ENCODE data around the gene PER2.
"Not testable (repeated sequence)": the region's sequence is repeated elsewhere in the genome, so short reads cannot be mapped to it uniquely, and the experiment has no call there.

Gene PER2, protein sequence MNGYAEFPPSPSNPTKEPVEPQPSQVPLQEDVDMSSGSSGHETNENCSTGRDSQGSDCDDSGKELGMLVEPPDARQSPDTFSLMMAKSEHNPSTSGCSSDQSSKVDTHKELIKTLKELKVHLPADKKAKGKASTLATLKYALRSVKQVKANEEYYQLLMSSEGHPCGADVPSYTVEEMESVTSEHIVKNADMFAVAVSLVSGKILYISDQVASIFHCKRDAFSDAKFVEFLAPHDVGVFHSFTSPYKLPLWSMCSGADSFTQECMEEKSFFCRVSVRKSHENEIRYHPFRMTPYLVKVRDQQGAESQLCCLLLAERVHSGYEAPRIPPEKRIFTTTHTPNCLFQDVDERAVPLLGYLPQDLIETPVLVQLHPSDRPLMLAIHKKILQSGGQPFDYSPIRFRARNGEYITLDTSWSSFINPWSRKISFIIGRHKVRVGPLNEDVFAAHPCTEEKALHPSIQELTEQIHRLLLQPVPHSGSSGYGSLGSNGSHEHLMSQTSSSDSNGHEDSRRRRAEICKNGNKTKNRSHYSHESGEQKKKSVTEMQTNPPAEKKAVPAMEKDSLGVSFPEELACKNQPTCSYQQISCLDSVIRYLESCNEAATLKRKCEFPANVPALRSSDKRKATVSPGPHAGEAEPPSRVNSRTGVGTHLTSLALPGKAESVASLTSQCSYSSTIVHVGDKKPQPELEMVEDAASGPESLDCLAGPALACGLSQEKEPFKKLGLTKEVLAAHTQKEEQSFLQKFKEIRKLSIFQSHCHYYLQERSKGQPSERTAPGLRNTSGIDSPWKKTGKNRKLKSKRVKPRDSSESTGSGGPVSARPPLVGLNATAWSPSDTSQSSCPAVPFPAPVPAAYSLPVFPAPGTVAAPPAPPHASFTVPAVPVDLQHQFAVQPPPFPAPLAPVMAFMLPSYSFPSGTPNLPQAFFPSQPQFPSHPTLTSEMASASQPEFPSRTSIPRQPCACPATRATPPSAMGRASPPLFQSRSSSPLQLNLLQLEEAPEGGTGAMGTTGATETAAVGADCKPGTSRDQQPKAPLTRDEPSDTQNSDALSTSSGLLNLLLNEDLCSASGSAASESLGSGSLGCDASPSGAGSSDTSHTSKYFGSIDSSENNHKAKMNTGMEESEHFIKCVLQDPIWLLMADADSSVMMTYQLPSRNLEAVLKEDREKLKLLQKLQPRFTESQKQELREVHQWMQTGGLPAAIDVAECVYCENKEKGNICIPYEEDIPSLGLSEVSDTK (N-terminal part only)

DNA sequence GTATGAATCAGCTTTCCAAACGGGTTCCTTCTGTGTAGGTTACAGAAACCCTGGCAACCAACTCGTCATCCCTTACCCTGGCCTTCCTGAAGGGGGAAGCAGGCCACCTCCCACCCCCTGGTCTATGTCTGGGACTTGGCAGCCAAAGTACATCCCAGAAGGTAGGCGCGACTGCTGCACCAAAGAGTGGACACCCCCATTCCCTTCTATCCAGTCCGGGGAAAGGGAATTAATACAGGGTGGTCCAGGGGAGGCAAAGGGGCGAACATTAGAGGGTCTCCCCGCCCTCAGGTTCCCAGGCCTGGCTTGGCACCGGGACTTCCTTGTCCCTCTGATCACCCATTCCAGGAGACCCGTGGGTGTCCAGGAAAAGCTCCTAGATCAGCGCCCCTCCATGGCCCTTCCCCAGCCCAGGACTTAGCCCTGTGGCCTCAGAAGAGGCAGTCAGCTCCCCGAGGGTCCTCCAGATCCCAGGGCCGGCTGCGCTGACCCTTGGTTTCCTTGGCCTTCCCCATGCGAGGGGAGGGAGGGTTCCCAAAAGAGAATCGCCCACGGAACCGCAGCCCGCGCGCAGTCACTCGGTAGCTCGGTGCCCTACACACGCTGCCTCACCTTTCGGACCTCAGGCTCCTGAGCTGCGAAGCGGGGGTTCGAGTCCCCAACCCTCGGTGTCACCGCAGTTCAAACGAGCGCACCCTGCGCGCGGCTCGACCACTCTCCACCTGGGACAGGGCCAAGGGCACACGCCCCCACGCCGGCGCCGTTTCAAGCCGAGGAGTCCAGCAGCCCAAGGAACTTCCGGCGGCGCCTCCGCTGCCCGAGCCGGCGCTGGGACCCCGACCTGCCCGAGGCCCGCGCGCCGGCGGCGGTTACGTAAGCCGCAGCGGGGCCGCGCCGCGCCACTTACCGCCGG lies at the start of gene PER2:
TSS of gene PER2 (minus strand) at position 874 of the 913 bp plus-strand sequence. CDS start 10,674 bp downstream, outside the sequence.
- Mint-ChIP-seq H3K27me3 (no peaks in the 10 kb centered on the region), H3K36me3 (ENCODE audit: low read depth) (no peaks in the 10 kb centered on the region), H3K4me1 (ENCODE audit: low read depth) (peaks cover 46% of the 10 kb centered on the region), H3K27ac (peak within 1 kb of the TSS; percentile 88), H3K4me3 (peak within 1 kb of the TSS; percentile 90), H3K9me3 (no peaks in the 10 kb centered on the region)

DNA sequence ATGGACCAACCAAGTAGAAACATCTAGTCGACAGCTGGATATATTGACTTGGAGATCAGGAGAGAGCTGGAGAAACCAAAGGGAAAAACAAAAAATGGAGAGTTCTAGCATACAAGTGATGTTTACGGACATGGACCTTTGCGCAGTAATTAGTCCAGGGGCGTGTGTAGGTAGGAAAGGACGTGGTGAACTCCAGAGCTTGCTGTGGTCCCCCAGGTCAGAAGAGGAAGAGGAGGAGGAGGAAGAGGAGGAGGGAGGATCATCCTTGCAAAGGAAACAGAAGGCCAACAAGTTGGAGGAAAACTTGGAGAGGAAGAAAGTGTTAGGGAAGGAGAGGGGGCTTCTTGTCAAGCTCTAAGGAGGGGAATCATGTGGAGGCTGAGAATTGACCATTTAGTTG lies 49.4 kb upstream of the PER2 start:
- H3K4me1 Mint-ChIP-seq (ENCODE audit: low read depth), result peaks cover 9% of the 10 kb centered on the region
- H3K27me3 Mint-ChIP-seq, result no peaks in the 10 kb centered on the region
- H3K27ac Mint-ChIP-seq, result no peak overlapping the region
- no peaks in the 10 kb centered on the region for H3K36me3 Mint-ChIP-seq (ENCODE audit: low read depth)
- H3K9me3 Mint-ChIP-seq, result no peaks in the 10 kb centered on the region
- H3K4me3 Mint-ChIP-seq, result no peak overlapping the region

DNA sequence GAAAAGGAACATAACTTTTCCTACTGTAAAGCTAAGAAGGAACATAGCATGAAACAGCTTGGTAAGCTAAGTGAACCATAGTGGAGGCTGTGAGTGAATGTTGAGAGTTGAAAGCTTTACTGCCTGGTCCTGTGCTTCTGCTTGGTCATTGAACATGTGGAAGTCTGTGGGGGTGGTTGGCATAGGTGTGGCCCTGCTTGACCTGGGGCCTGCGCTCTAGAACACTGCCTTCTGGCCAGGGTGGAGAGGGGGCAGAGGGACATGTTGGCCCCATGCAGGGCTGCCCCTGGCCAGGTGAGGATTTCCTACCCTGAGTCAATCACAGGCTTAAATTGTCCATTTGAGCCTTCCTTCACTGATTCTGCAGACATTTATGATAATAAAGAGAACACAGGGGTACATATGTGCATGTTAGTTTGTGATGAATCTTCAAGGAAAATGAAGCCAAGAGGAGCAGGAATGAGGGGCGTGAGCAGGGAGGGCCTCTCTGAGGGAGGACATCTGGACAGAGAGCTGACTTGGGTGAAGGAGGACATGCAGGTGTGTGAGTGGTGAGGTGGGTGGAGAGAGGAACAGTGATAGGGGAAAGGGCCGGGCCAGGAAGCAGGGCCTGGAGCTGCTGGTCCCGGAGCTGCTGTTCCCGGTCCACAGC lies 48.5 kb upstream of the PER2 start:
- H3K27me3 Mint-ChIP-seq, result no peaks in the 10 kb centered on the region
- no peaks in the 10 kb centered on the region for H3K36me3 Mint-ChIP-seq (ENCODE audit: low read depth)
- H3K4me3 Mint-ChIP-seq, result no peak overlapping the region
- no peak overlapping the region for H3K27ac Mint-ChIP-seq
- H3K9me3 Mint-ChIP-seq, result no peaks in the 10 kb centered on the region
- H3K4me1 Mint-ChIP-seq (ENCODE audit: low read depth), result peaks cover 9% of the 10 kb centered on the region

- no peaks in the 10 kb centered on the region for H3K36me3 Mint-ChIP-seq (ENCODE audit: low read depth)
- H3K4me1 Mint-ChIP-seq (ENCODE audit: low read depth), result peaks cover 9% of the 10 kb centered on the region
- H3K27ac Mint-ChIP-seq, result no peak overlapping the region
- no peaks in the 10 kb centered on the region for H3K9me3 Mint-ChIP-seq
- no peaks in the 10 kb centered on the region for H3K27me3 Mint-ChIP-seq
- no peak overlapping the region for H3K4me3 Mint-ChIP-seq
Measured at GRCh38 chr2:238336151-238336550, 47.7 kb upstream of the PER2 start.

DNA sequence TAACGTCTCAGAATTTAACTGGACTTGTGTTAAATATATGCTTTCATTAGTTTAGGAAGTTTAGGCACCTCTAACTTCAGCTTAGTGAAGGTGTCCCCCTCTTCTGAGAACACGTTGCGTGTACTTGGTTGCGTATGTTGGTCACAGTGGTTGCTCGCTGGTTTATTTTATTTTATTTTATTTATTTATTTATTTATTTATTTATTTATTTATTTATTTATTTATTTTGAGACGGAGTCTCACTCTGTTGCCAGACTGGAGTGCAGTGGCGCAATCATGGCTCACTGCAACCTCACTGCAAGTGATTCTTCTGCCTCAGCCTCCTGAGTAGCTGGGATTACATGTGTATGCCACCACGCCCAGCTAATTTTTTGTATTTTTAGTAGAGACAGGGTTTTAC lies 47.2 kb upstream of the PER2 start:
- H3K9me3 Mint-ChIP-seq; H3K27me3 Mint-ChIP-seq; H3K36me3 Mint-ChIP-seq (ENCODE audit: low read depth); H3K4me3 Mint-ChIP-seq; H3K4me1 Mint-ChIP-seq (ENCODE audit: low read depth); H3K27ac Mint-ChIP-seq: not testable (repeated sequence)

GRCh38 chr2:238334885-238335284 lies 46.5 kb upstream of the PER2 start:
- Mint-ChIP-seq H3K9me3 (no peaks in the 10 kb centered on the region), H3K27ac (no peak overlapping the region), H3K27me3 (no peaks in the 10 kb centered on the region), H3K4me1 (ENCODE audit: low read depth) (peaks cover 9% of the 10 kb centered on the region), H3K36me3 (ENCODE audit: low read depth) (peaks cover 2% of the 10 kb centered on the region), H3K4me3 (no peak overlapping the region)

DNA sequence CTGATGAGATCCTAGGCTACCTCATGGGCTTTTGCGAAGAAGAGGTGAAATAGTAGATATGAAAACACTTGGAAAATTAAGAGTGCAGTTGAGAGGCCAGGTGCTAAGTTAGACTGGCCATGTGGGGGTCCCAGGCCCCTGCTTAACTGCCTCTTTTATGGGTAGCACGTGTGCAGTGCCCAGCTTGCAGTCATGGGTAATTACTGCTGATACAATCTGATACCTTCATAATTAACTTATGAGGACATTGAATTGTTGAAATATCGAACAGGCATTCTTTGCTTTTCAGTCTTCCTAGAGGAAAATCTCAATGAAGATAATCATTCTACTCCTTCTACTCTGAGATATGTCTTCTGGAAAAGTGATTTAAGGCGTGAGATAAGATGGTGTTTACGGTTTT lies 43.5 kb upstream of the PER2 start:
- Mint-ChIP-seq H3K4me1 (ENCODE audit: low read depth) (no peaks in the 10 kb centered on the region), H3K36me3 (ENCODE audit: low read depth) (peaks cover 26% of the 10 kb centered on the region), H3K9me3 (no peaks in the 10 kb centered on the region), H3K27me3 (no peaks in the 10 kb centered on the region), H3K4me3 (no peak overlapping the region), H3K27ac (no peak overlapping the region)

DNA sequence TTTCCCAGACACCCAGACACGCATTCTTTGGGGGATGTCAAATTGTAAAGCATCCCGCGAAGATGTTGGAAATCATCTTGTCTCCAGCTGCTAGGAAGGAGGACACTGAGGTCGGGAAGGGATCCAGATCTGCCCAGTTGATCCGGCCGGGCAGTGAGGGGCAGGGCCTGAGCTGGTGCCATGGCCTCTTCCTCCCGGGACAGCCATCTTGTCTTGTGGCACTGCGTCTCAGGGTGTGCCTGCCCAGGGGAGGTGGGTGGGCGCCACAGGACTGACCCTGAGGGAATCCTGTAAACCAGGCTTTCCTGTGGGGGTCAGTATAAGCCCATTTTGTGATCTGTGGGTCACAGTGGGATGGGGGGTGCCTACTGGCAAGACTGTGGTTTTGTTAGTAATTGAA lies 42.0 kb upstream of the PER2 start:
- Mint-ChIP-seq H3K9me3 (no peaks in the 10 kb centered on the region), H3K4me3 (no peak overlapping the region), H3K4me1 (ENCODE audit: low read depth) (no peaks in the 10 kb centered on the region), H3K27me3 (no peaks in the 10 kb centered on the region), H3K36me3 (ENCODE audit: low read depth) (peaks cover 30% of the 10 kb centered on the region), H3K27ac (no peak overlapping the region)

- Mint-ChIP-seq H3K27me3 (no peaks in the 10 kb centered on the region), H3K4me1 (ENCODE audit: low read depth) (no peaks in the 10 kb centered on the region), H3K4me3 (no peak overlapping the region), H3K36me3 (ENCODE audit: low read depth) (peaks cover 30% of the 10 kb centered on the region), H3K27ac (no peak overlapping the region), H3K9me3 (no peaks in the 10 kb centered on the region)
Measured at GRCh38 chr2:238327751-238328150, 39.3 kb upstream of the PER2 start.

- H3K4me3 Mint-ChIP-seq, result no peak overlapping the region
- H3K4me1 Mint-ChIP-seq (ENCODE audit: low read depth), result peaks cover under 1% of the 10 kb centered on the region
- peaks cover 30% of the 10 kb centered on the region for H3K36me3 Mint-ChIP-seq (ENCODE audit: low read depth)
- no peaks in the 10 kb centered on the region for H3K9me3 Mint-ChIP-seq
- no peak overlapping the region for H3K27ac Mint-ChIP-seq
- no peaks in the 10 kb centered on the region for H3K27me3 Mint-ChIP-seq
Measured at GRCh38 chr2:238326801-238327365, 38.5 kb upstream of the PER2 start.

GRCh38 chr2:238325694-238326093 lies 37.3 kb upstream of the PER2 start:
- Mint-ChIP-seq H3K27ac (no peak overlapping the region), H3K36me3 (ENCODE audit: low read depth) (peaks cover 30% of the 10 kb centered on the region), H3K27me3 (no peaks in the 10 kb centered on the region), H3K9me3 (no peaks in the 10 kb centered on the region), H3K4me1 (ENCODE audit: low read depth) (peaks cover 10% of the 10 kb centered on the region), H3K4me3 (no peak overlapping the region)

- H3K27me3 Mint-ChIP-seq, H3K9me3 Mint-ChIP-seq, H3K4me3 Mint-ChIP-seq, H3K27ac Mint-ChIP-seq: not testable (repeated sequence)
- Mint-ChIP-seq H3K36me3 (ENCODE audit: low read depth) (peaks cover 24% of the 10 kb centered on the region), H3K4me1 (ENCODE audit: low read depth) (peaks cover 17% of the 10 kb centered on the region)
Measured at GRCh38 chr2:238324248-238324647, 35.8 kb upstream of the PER2 start.

DNA sequence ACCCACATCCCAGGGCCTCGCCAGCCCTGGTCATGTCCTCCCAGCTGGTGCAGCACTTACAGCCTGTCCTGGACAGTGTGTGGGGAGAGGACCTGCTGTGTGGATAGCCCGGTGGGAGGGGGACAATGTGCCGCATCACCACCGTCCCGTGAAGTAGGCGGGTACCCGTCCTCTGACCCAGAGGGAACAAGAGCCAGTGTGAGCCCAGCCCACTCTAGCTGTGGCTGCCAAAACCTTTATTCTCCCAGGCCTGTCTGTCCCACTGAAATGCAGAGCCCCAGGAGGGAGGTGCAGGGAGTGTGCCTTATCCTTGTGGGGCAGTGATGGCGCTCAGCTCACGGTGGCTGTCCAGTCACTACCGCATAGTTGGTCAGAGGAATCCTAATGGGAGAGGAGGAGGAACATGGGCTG lies 33.6 kb upstream of the PER2 start:
- H3K27ac Mint-ChIP-seq, result no peak overlapping the region
- H3K27me3 Mint-ChIP-seq, result peaks cover 5% of the 10 kb centered on the region
- H3K4me1 Mint-ChIP-seq (ENCODE audit: low read depth), result peaks cover 19% of the 10 kb centered on the region
- H3K36me3 Mint-ChIP-seq (ENCODE audit: low read depth), result peaks cover 4% of the 10 kb centered on the region
- H3K4me3 Mint-ChIP-seq, result peak overlapping the region; percentile 83
- no peaks in the 10 kb centered on the region for H3K9me3 Mint-ChIP-seq
